Measurements from ENCODE around the gene ZFPL1. TPM values are rescaled to one million over a fixed set of nuclear protein-coding genes. Genes with fewer than 3 reads are reported as not detected.
A peak's percentile ranks its signal among the peaks of the same experiment; 100 is the strongest.

ZFPL1 gene
- total and polyA plus RNA-seq, 2 donors (not counting 3 experiments of a cell fraction or from before 2014, with no cell fraction given), result 37.6 to 139 TPM

- peak within 1 kb of the TSS; percentile 74 for H3K27ac ChIP-seq (ENCODE audit: insufficient read depth, low read depth, low read length)
- no peaks in the 10 kb centered on the region for H3K27me3 ChIP-seq (ENCODE audit: control insufficient read depth in 2 of 2, insufficient read depth in 2 of 2, low read length in 2 of 2)
- H3K4me3 ChIP-seq (replicated peaks in 1 of 3; ENCODE audit: insufficient read depth in 1 of 3, low read depth in 1 of 3, low read length in 3 of 3), result peak within 1 kb of the TSS; percentile 73 to 94 (median 82)
- peak; percentile 92 for FAIRE-seq
- intact Hi-C loops (cut with micrococcal nuclease) (loop anchor here (1.0 kb wide), 1 partner anchor 13 kb away; no protein-coding TSS in a partner anchor), dilution Hi-C loops (cut with MboI; ENCODE audit: extremely low pct_ligation_motif_present, low sequenced_read_pairs) (no loop called here)
- peaks cover 10 to 27% of the 10 kb centered on the region in 2 experiments for H3K36me3 ChIP-seq (ENCODE audit: control insufficient read depth in 2 of 2, extremely low read depth in 1 of 2, insufficient read depth in 2 of 2, low read length in 2 of 2)
- peaks cover 11% of the 10 kb centered on the region for H3K4me1 ChIP-seq (ENCODE audit: control insufficient read depth, extremely low read depth, insufficient read depth, low read length)
- no peaks in the 10 kb centered on the region for H3K9me3 ChIP-seq (replicated peaks; ENCODE audit: control insufficient read depth, insufficient read depth, low read length)
- H3K9ac ChIP-seq (replicated peaks; ENCODE audit: extremely low read depth, insufficient read depth, low read length), result peak within 1 kb of the TSS; percentile 90
- TSS peak; percentile 48 for BruUV-seq (replicated peaks)
- POLR2A ChIA-PET, result interaction anchor here (0.8 to 1.9 kb wide), 4 partner anchors 13 to 140 kb away, joined by 3 to 7 read pairs (median 6); partner anchors contain the start of gene POLA2
- CTCF ChIA-PET, result interaction anchor here (0.9 to 3.4 kb wide), 4 partner anchors 11 to 59 kb away, joined by 3 to 45 read pairs (median 10); partner anchors contain the start of genes CAPN1, SYVN1 and TM7SF2
- TF ChIP-seq FOS (IDR thresholded peaks at IDR 0.05; ENCODE audit: borderline replicate concordance, insufficient read depth, low read length), result no peak
- no peak for TF ChIP-seq CTCF (IDR thresholded peaks at IDR 0.05; ENCODE audit: extremely low read depth in 1 of 2, insufficient read depth in 1 of 2, low read depth in 1 of 2, low read length in 2 of 2)
- no peak for TF ChIP-seq GATA2 (IDR thresholded peaks at IDR 0.05; ENCODE audit: insufficient read depth, insufficient read length, low read depth, low read length)
- peak; percentile 55 for TF ChIP-seq MAX (IDR thresholded peaks at IDR 0.05; ENCODE audit: insufficient read depth, insufficient read length)
- TF ChIP-seq MYC (IDR thresholded peaks at IDR 0.05; ENCODE audit: low read depth, low read length), result peak; percentile 11
- peak; percentile 91 for TF ChIP-seq POLR2AphosphoS5 (IDR thresholded peaks at IDR 0.05; ENCODE audit: insufficient read depth, low read depth, low read length)
- TF ChIP-seq JUN (IDR thresholded peaks at IDR 0.05; ENCODE audit: borderline replicate concordance, insufficient read depth, insufficient read length, low read depth), result no peak
- no peak for TF ChIP-seq EZH2 (IDR thresholded peaks at IDR 0.05; ENCODE audit: borderline replicate concordance, low read depth, low read length, severe bottlenecking)
- TF ChIP-seq POLR2A (IDR thresholded peaks at IDR 0.05; ENCODE audit: low read depth, low read length), result peak; percentile 93
- H2AFZ ChIP-seq (ENCODE audit: low read depth, low read length), result peak within 1 kb of the TSS; percentile 85
- peaks cover 33% of the 10 kb centered on the region for H3K79me2 ChIP-seq (ENCODE audit: control insufficient read depth, insufficient read depth, low read length)
- no peaks in the 10 kb centered on the region for H3K9me1 ChIP-seq (replicated peaks; ENCODE audit: control insufficient read depth, extremely low read depth, insufficient read depth, low read length)
- no peaks in the 10 kb centered on the region for H4K20me1 ChIP-seq (replicated peaks; ENCODE audit: control insufficient read depth, extremely low read depth, insufficient read depth, low read length)
- H3K4me2 ChIP-seq (ENCODE audit: insufficient read depth, low read length), result peak within 1 kb of the TSS; percentile 83
- peak; percentile 98 for DNase-seq (ENCODE audit: low read depth, low spot score)
These were observed 38.1 kb downstream of the ZFPL1 start, which contains the start of the genes FAU and MRPL49 for GRCh38 chr11:65121865-65122696. Gene FAU, minus strand, starts transcription at chr11:65122134. Its CDS starts 321 bp downstream, at chr11:65121813. Gene MRPL49, plus strand, starts transcription at chr11:65122321. Its CDS starts 26 bp downstream, at chr11:65122347.

Data from endothelial cell of umbilical vein (primary cell).